Skin epidermis (tissue), 12 donors: ENCODE data around the gene GRIN2A.
A peak's percentile ranks its signal among the peaks of the same experiment; 100 is the strongest.
"Not testable (repeated sequence)": the region's sequence is repeated elsewhere in the genome, so short reads cannot be mapped to it uniquely, and the experiment has no call there.

Source experiments
- H3K27ac ChIP-seq, 21 experiments: fragments of 200-600 bp; sonication (generic) in 11 of 21; one replicate each; pipeline ENCODE4 v1.5.0; 2020; ENCODE audit warnings: mild to moderate bottlenecking in 3 of 21, inconsistent platforms in 2 of 21, moderate library complexity in 2 of 21
- H3K4me3 ChIP-seq, 7 experiments: fragments of 200-600 bp; sonication (generic) in 2 of 7; one replicate each; pipeline ENCODE4 v1.5.0; 2020; ENCODE audit warnings: inconsistent platforms in 2 of 7, mild to moderate bottlenecking in 2 of 7, moderate library complexity in 1 of 7

GRIN2A gene

GRCh38 chr16:9904526-9904925 lies 277.7 kb downstream of the GRIN2A start:
- Histone ChIP-seq H3K27ac (no peak overlapping the region), H3K4me3 (no peak overlapping the region)

GRCh38 chr16:9900576-9900975 lies 281.7 kb downstream of the GRIN2A start:
- Histone ChIP-seq H3K4me3 (no peak overlapping the region), H3K27ac (no peak overlapping the region)

- Histone ChIP-seq H3K4me3 (no peak overlapping the region), H3K27ac (no peak overlapping the region)
These were observed 283.7 kb downstream of the GRIN2A start for GRCh38 chr16:9898555-9898954.

- H3K27ac ChIP-seq, result no peak overlapping the region
These were observed 284.1 kb downstream of the GRIN2A start for GRCh38 chr16:9898124-9898523.

GRCh38 chr16:9895817-9896216 lies 286.4 kb downstream of the GRIN2A start:
- Histone ChIP-seq H3K27ac (no peak overlapping the region), H3K4me3 (no peak overlapping the region)

More at GRCh38 chr16:9898124-9898523, 284.1 kb downstream of the GRIN2A start:
- no peak overlapping the region for H3K4me3 ChIP-seq

GRCh38 chr16:9885876-9886275 lies 296.4 kb downstream of the GRIN2A start:
- Histone ChIP-seq H3K4me3 (no peak overlapping the region), H3K27ac (no peak overlapping the region)

GRCh38 chr16:9885467-9885866 lies 296.8 kb downstream of the GRIN2A start:
- no peak overlapping the region for H3K4me3 ChIP-seq
- H3K27ac ChIP-seq, result no peak overlapping the region

GRCh38 chr16:9875981-9876380 lies 306.2 kb downstream of the GRIN2A start:
- not testable (repeated sequence) for H3K27ac ChIP-seq, H3K4me3 ChIP-seq

- Histone ChIP-seq H3K27ac (no peak overlapping the region), H3K4me3 (no peak overlapping the region)
These were observed 308.0 kb downstream of the GRIN2A start for GRCh38 chr16:9874219-9874618.

- H3K27ac ChIP-seq, result no peak overlapping the region
- no peak overlapping the region for H3K4me3 ChIP-seq
These were observed 311.3 kb downstream of the GRIN2A start for GRCh38 chr16:9870962-9871361.

- Histone ChIP-seq H3K27ac (no peak overlapping the region), H3K4me3 (no peak overlapping the region)
These were observed 312.5 kb downstream of the GRIN2A start for GRCh38 chr16:9869776-9870175.

- no peak overlapping the region for H3K4me3 ChIP-seq
- H3K27ac ChIP-seq, result no peak overlapping the region
These were observed 313.6 kb downstream of the GRIN2A start for GRCh38 chr16:9868606-9869149.

- H3K4me3 ChIP-seq, result no peak overlapping the region
- no peak overlapping the region for H3K27ac ChIP-seq
These were observed 315.1 kb downstream of the GRIN2A start for GRCh38 chr16:9867176-9867575.

- Histone ChIP-seq H3K4me3 (no peak overlapping the region), H3K27ac (no peak overlapping the region)
These were observed 317.8 kb downstream of the GRIN2A start for GRCh38 chr16:9864461-9864860.

GRCh38 chr16:9862327-9862726 lies 319.9 kb downstream of the GRIN2A start:
- Histone ChIP-seq H3K4me3 (no peak overlapping the region), H3K27ac (no peak overlapping the region)

GRCh38 chr16:9860876-9861275 lies 321.4 kb downstream of the GRIN2A start:
- Histone ChIP-seq H3K27ac (no peak overlapping the region), H3K4me3 (no peak overlapping the region)

- Histone ChIP-seq H3K4me3 (no peak overlapping the region), H3K27ac (peak overlapping the region in 2 of 21 experiments; percentile 38 to 45)
These were observed 322.4 kb downstream of the GRIN2A start for GRCh38 chr16:9859701-9860327.

- no peak overlapping the region for H3K4me3 ChIP-seq
- H3K27ac ChIP-seq, result no peak overlapping the region
These were observed 327.6 kb downstream of the GRIN2A start for GRCh38 chr16:9854675-9855074.

GRCh38 chr16:9852003-9852402 lies 330.2 kb downstream of the GRIN2A start:
- H3K27ac ChIP-seq, result no peak overlapping the region
- H3K4me3 ChIP-seq, result no peak overlapping the region

- H3K27ac ChIP-seq, result no peak overlapping the region
- H3K4me3 ChIP-seq, result no peak overlapping the region
These were observed 331.4 kb downstream of the GRIN2A start for GRCh38 chr16:9850817-9851216.

GRCh38 chr16:9849697-9850245 lies 332.5 kb downstream of the GRIN2A start:
- H3K27ac ChIP-seq, result no peak overlapping the region

GRCh38 chr16:9847146-9847545 lies 335.1 kb downstream of the GRIN2A start:
- H3K27ac ChIP-seq, result no peak overlapping the region
- no peak overlapping the region for H3K4me3 ChIP-seq

More at GRCh38 chr16:9849697-9850245, 332.5 kb downstream of the GRIN2A start:
- no peak overlapping the region for H3K4me3 ChIP-seq
